BLaER1 treated with 17β-estradiol and CSF1 and Interleukin-3, amounts not matched to agents 10 nM and 100 nM (cell line): ENCODE data around the gene DOLK.

Source experiments
- H3K27ac ChIP-seq, 11 experiments: shearing (Covaris generic); formaldehyde crosslinking; 2 replicates each; pipeline ENCODE4 v1.8.1; 2022
- H3K27me3 ChIP-seq, 11 experiments: shearing (Covaris generic); formaldehyde crosslinking; 2 replicates each; pipeline ENCODE4 v1.8.1; 2022
- H3K36me3 ChIP-seq, 11 experiments: shearing (Covaris generic); formaldehyde crosslinking; 2 replicates each; pipeline ENCODE4 v1.8.1; 2022
- H3K4me1 ChIP-seq, 10 experiments: shearing (Covaris generic); formaldehyde crosslinking; 2 replicates each; pipeline ENCODE4 v1.8.1; 2022
- H3K4me2 ChIP-seq, 11 experiments: shearing (Covaris generic); formaldehyde crosslinking; 2 replicates each; pipeline ENCODE4 v1.8.1; 2022
- H3K4me3 ChIP-seq, 10 experiments: shearing (Covaris generic); formaldehyde crosslinking; 2 replicates each; pipeline ENCODE4 v1.8.1; 2022
- H3K9ac ChIP-seq, 11 experiments: shearing (Covaris generic); formaldehyde crosslinking; 2 replicates each; pipeline ENCODE4 v1.8.1; 2022
- H3K9me3 ChIP-seq, 11 experiments: shearing (Covaris generic); formaldehyde crosslinking; replicated peaks in 1 of 11; 2 replicates each; pipeline ENCODE4 v1.8.1; 2022
- H4K20me1 ChIP-seq, 11 experiments: shearing (Covaris generic); formaldehyde crosslinking; 2 replicates each; pipeline ENCODE4 v1.8.1; 2022
- Cebpa-rat ChIP-seq, 11 experiments: shearing (Covaris generic); IDR thresholded peaks; 2 replicates each; pipeline ENCODE4 v1.8.1; 2022

The DOLK gene

GRCh38 chr9:128906741-128907140 is 40.7 kb downstream of the DOLK start:
- no peak for TF ChIP-seq Cebpa-rat (IDR thresholded peaks at IDR 0.05)
- Histone ChIP-seq H3K27ac (no peak overlapping the region), H3K36me3 (peaks cover 38 to 62% (median 53%) of the 10 kb centered on the region in 11 experiments), H3K4me3 (no peak overlapping the region), H3K9me3 (no peaks in the 10 kb centered on the region), H3K27me3 (no peaks in the 10 kb centered on the region), H3K4me1 (peaks cover 25 to 46% (median 38%) of the 10 kb centered on the region in 10 experiments), H3K4me2 (no peak overlapping the region), H3K9ac (no peak overlapping the region), H4K20me1 (peaks cover 17 to 75% (median 54%) of the 10 kb centered on the region in 11 experiments; a peak in 21 of 22 replicates)

- no peaks in the 10 kb centered on the region for H3K9me3 ChIP-seq
- H3K27me3 ChIP-seq: no peaks in the 10 kb centered on the region
- no peak overlapping the region for H3K9ac ChIP-seq
- H3K4me1 ChIP-seq: peaks cover 21 to 46% (median 38%) of the 10 kb centered on the region in 10 experiments
- H4K20me1 ChIP-seq: peaks cover 9 to 74% (median 50%) of the 10 kb centered on the region in 11 experiments; a peak in 21 of 22 replicates
- H3K27ac ChIP-seq: peak overlapping the region in 1 of 11 experiments; percentile 36; a peak in 3 of 22 replicates
- H3K4me3 ChIP-seq: no peak overlapping the region
- H3K36me3 ChIP-seq: peaks cover 38 to 54% (median 46%) of the 10 kb centered on the region in 11 experiments
- H3K4me2 ChIP-seq: no peak overlapping the region
- no peak for TF ChIP-seq Cebpa-rat (IDR thresholded peaks at IDR 0.05)
Observed at GRCh38 chr9:128905964-128906363, 41.4 kb downstream of the DOLK start.

- Histone ChIP-seq H3K4me2 (no peak overlapping the region), H3K9ac (peak overlapping the region in 4 of 11 experiments; percentile 16 to 38 (median 24); a peak in 5 of 22 replicates), H3K9me3 (no peaks in the 10 kb centered on the region), H3K27ac (peak overlapping the region in 6 of 11 experiments; percentile 5 to 85 (median 23); a peak in 6 of 22 replicates), H3K4me3 (no peak overlapping the region), H3K4me1 (peaks cover 27 to 50% (median 46%) of the 10 kb centered on the region in 10 experiments), H4K20me1 (peaks cover 0 to 71% (median 30%) of the 10 kb centered on the region in 11 experiments; a peak in 17 of 22 replicates), H3K36me3 (peaks cover 26 to 37% (median 29%) of the 10 kb centered on the region in 11 experiments), H3K27me3 (no peaks in the 10 kb centered on the region)
- no peak for TF ChIP-seq Cebpa-rat (IDR thresholded peaks at IDR 0.05)
Observed at GRCh38 chr9:128903871-128904620, 43.4 kb downstream of the DOLK start.

GRCh38 chr9:128903079-128903461 is 44.3 kb downstream of the DOLK start:
- peak overlapping the region in 9 of 11 experiments; percentile 72 to 90 (median 85); a peak in 18 of 22 replicates for H3K4me2 ChIP-seq

GRCh38 chr9:128902351-128903078 is 44.9 kb downstream of the DOLK start:
- H3K9ac ChIP-seq: peak overlapping the region in 10 of 11 experiments; percentile 55 to 73 (median 62); a peak in 20 of 22 replicates
- peaks cover 39 to 65% (median 62%) of the 10 kb centered on the region in 10 experiments for H3K4me1 ChIP-seq
- H3K27me3 ChIP-seq: no peaks in the 10 kb centered on the region
- 0 out of 20 replicates have a peak overlapping the region, but pooled peaks of 1 of the 10 experiments have one; percentile 31 for H3K4me3 ChIP-seq
- peaks cover 0 to 63% (median 28%) of the 10 kb centered on the region in 11 experiments; a peak in 15 of 22 replicates for H4K20me1 ChIP-seq
- H3K36me3 ChIP-seq: peaks cover 13 to 37% (median 25%) of the 10 kb centered on the region in 11 experiments
- no peaks in the 10 kb centered on the region for H3K9me3 ChIP-seq
- no peak; a peak in 1 of 22 replicates for TF ChIP-seq Cebpa-rat (IDR thresholded peaks at IDR 0.05)
- peak overlapping the region; percentile 67 to 90 (median 83) for H3K4me2 ChIP-seq
- H3K27ac ChIP-seq: peak overlapping the region in 9 of 11 experiments; percentile 42 to 85 (median 71); a peak in 18 of 22 replicates

More at GRCh38 chr9:128903079-128903461, 44.3 kb downstream of the DOLK start:
- H3K27ac ChIP-seq: peak overlapping the region in 9 of 11 experiments; percentile 42 to 85 (median 71); a peak in 18 of 22 replicates
- peak overlapping the region in 9 of 11 experiments; percentile 55 to 73 (median 59); a peak in 16 of 22 replicates for H3K9ac ChIP-seq
- H3K27me3 ChIP-seq: no peaks in the 10 kb centered on the region
- peaks cover 37 to 59% (median 56%) of the 10 kb centered on the region in 10 experiments for H3K4me1 ChIP-seq
- no peak for TF ChIP-seq Cebpa-rat (IDR thresholded peaks at IDR 0.05)
- H4K20me1 ChIP-seq: peaks cover 0 to 67% (median 29%) of the 10 kb centered on the region in 11 experiments; a peak in 14 of 22 replicates
- H3K4me3 ChIP-seq: no peak overlapping the region
- H3K36me3 ChIP-seq: peaks cover 17 to 37% (median 28%) of the 10 kb centered on the region in 11 experiments
- H3K9me3 ChIP-seq: no peaks in the 10 kb centered on the region

- Histone ChIP-seq H3K4me1 (peaks cover 39 to 71% (median 65%) of the 10 kb centered on the region in 10 experiments), H3K4me3 (no peak overlapping the region), H3K9ac (peak overlapping the region in 10 of 11 experiments; percentile 39 to 73 (median 62); a peak in 20 of 22 replicates), H3K36me3 (peaks cover 13 to 37% (median 25%) of the 10 kb centered on the region in 11 experiments), H3K9me3 (no peaks in the 10 kb centered on the region), H3K27ac (peak overlapping the region in 9 of 11 experiments; percentile 42 to 85 (median 71); a peak in 17 of 22 replicates), H3K27me3 (no peaks in the 10 kb centered on the region), H4K20me1 (peaks cover 0 to 56% (median 21%) of the 10 kb centered on the region in 11 experiments; a peak in 14 of 22 replicates), H3K4me2 (peak overlapping the region; percentile 67 to 90 (median 83))
- no peak for TF ChIP-seq Cebpa-rat (IDR thresholded peaks at IDR 0.05)
Observed at GRCh38 chr9:128901822-128902221, 45.6 kb downstream of the DOLK start.

GRCh38 chr9:128901379-128901778 is 46.0 kb downstream of the DOLK start:
- Histone ChIP-seq H3K27ac (peak overlapping the region in 9 of 11 experiments; percentile 42 to 85 (median 76); a peak in 17 of 22 replicates), H3K27me3 (no peaks in the 10 kb centered on the region), H3K4me1 (peaks cover 39 to 71% (median 65%) of the 10 kb centered on the region in 10 experiments), H3K4me3 (no peak overlapping the region), H3K9me3 (no peaks in the 10 kb centered on the region), H4K20me1 (peaks cover 0 to 58% (median 19%) of the 10 kb centered on the region in 11 experiments; a peak in 14 of 22 replicates), H3K36me3 (peaks cover 13 to 37% (median 25%) of the 10 kb centered on the region in 11 experiments; a peak in 21 of 22 replicates), H3K4me2 (peak overlapping the region in 10 of 11 experiments; percentile 67 to 90 (median 84); a peak in 19 of 22 replicates), H3K9ac (peak overlapping the region in 10 of 11 experiments; percentile 39 to 73 (median 62); a peak in 11 of 22 replicates)
- TF ChIP-seq Cebpa-rat (IDR thresholded peaks at IDR 0.05): no peak
